Liver (tissue), 9 donors: ENCODE data around the gene CXCR6. TPM values are rescaled to one million over a fixed set of nuclear protein-coding genes. Genes with fewer than 3 reads are reported as not detected.

Experiments
- DNase-seq: peaks from one replicate; pipeline ENCODE4 v3.0.0-alpha.2; 2017; ENCODE audit warnings: low spot score
- H3K27ac ChIP-seq, 2 donors: one replicate each; pipeline ENCODE4 v1.7.0; 2013; ENCODE audit warnings: inconsistent platforms in 2 of 2, low read length in 2 of 2, control low read depth in 1 of 2, low read depth in 1 of 2, mild to moderate bottlenecking in 1 of 2
- H3K27me3 ChIP-seq, 4 donors: one replicate each; pipeline versions ENCODE4 v1.6.1 to v1.7.0; 2013; ENCODE audit warnings: low read length in 3 of 4, inconsistent platforms in 1 of 4, mild to moderate bottlenecking in 1 of 4, moderate library complexity in 1 of 4; ENCODE audit not compliant: control insufficient read depth in 4 of 4, insufficient read depth in 4 of 4
- H3K36me3 ChIP-seq, 4 donors: one replicate each; pipeline versions ENCODE4 v1.6.1 to v1.7.0; 2013; ENCODE audit warnings: low read length in 3 of 4, mild to moderate bottlenecking in 3 of 4, low read depth in 1 of 4, moderate library complexity in 1 of 4; ENCODE audit not compliant: control insufficient read depth in 4 of 4, insufficient read depth in 3 of 4
- H3K4me1 ChIP-seq, 4 donors: one replicate each; pipeline versions ENCODE4 v1.6.1 to v1.7.0; 2013; ENCODE audit warnings: low read length in 3 of 4, mild to moderate bottlenecking in 3 of 4, moderate library complexity in 1 of 4; ENCODE audit not compliant: control insufficient read depth in 4 of 4, insufficient read depth in 4 of 4
- H3K4me3 ChIP-seq, 3 donors: one replicate each; pipeline versions ENCODE4 v1.6.1 to v1.7.0; 2013; ENCODE audit warnings: low read length in 3 of 3, control low read depth in 1 of 3, low read depth in 1 of 3, mild to moderate bottlenecking in 1 of 3
- H3K9ac ChIP-seq, 2 donors: one replicate each; pipeline ENCODE4 v1.7.0; 2013; ENCODE audit warnings: low read length in 2 of 2, mild to moderate bottlenecking in 2 of 2, moderate library complexity in 2 of 2, control low read depth in 1 of 2, low read depth in 1 of 2
- H3K9me3 ChIP-seq, 4 donors: one replicate each; pipeline versions ENCODE4 v1.6.1 to v1.7.0; 2013; ENCODE audit warnings: low read length in 3 of 4; ENCODE audit not compliant: control insufficient read depth in 4 of 4
- ATF3 ChIP-seq: IDR thresholded peaks from 2 replicates; pipeline ENCODE4 v1.6.1; 2016; ENCODE audit warnings: antibody characterized with exemption
- CTCF ChIP-seq: fragments of 150-350 bp; IDR thresholded peaks from 2 replicates; pipeline ENCODE4 v1.5.1; 2017; ENCODE audit warnings: improper control_type of control experiment, low read depth, low read length; ENCODE audit not compliant: missing input control
- EGR1 ChIP-seq, 2 donors: IDR thresholded peaks; 2 replicates each; pipeline ENCODE4 v1.6.1; 2016 to 2018; ENCODE audit warnings: antibody characterized with exemption in 2 of 2, low read depth in 2 of 2
- FOXA1 ChIP-seq: IDR thresholded peaks from 2 replicates; pipeline ENCODE4 v1.6.1; 2016; ENCODE audit warnings: antibody characterized with exemption
- FOXA2 ChIP-seq: IDR thresholded peaks from 2 replicates; pipeline ENCODE4 v1.6.1; 2016; ENCODE audit warnings: antibody characterized with exemption
- GABPA ChIP-seq, 2 donors: IDR thresholded peaks in 1 of 2; conservative IDR thresholded peaks in 1 of 2; 2 replicates each; pipeline ENCODE4 v1.6.1; 2016; ENCODE audit warnings: antibody characterized with exemption in 2 of 2, mild to moderate bottlenecking in 1 of 2, moderate library complexity in 1 of 2
- HNF4A ChIP-seq, 2 donors: conservative IDR thresholded peaks; 2 replicates each; pipeline ENCODE4 v1.6.1; 2016; ENCODE audit warnings: antibody characterized with exemption in 2 of 2, mild to moderate bottlenecking in 2 of 2
- HNF4G ChIP-seq: IDR thresholded peaks from 2 replicates; pipeline ENCODE4 v1.6.1; 2016; ENCODE audit warnings: antibody characterized with exemption
- JUND ChIP-seq, 2 donors: IDR thresholded peaks; 2 replicates each; pipeline ENCODE4 v1.6.1; 2016; ENCODE audit warnings: antibody characterized with exemption in 2 of 2
- NR2F2 ChIP-seq: IDR thresholded peaks from 2 replicates; pipeline ENCODE4 v1.6.1; 2016; ENCODE audit warnings: antibody characterized with exemption
- REST ChIP-seq: IDR thresholded peaks from 2 replicates; pipeline ENCODE4 v1.6.1; 2016; ENCODE audit warnings: antibody characterized with exemption, mild to moderate bottlenecking
- RXRA ChIP-seq, 2 donors: IDR thresholded peaks; 2 replicates each; pipeline ENCODE4 v1.6.1; 2017 to 2018; ENCODE audit warnings: antibody characterized with exemption in 2 of 2, mild to moderate bottlenecking in 1 of 2
- SP1 ChIP-seq: IDR thresholded peaks from 2 replicates; pipeline ENCODE4 v1.6.1; 2018; ENCODE audit warnings: antibody characterized with exemption, mild to moderate bottlenecking
- TAF1 ChIP-seq: conservative IDR thresholded peaks from 2 replicates; pipeline ENCODE4 v1.6.1; 2016; ENCODE audit warnings: antibody characterized with exemption, mild to moderate bottlenecking
- ZBTB33 ChIP-seq: IDR thresholded peaks from 2 replicates; pipeline ENCODE4 v1.6.1; 2016; ENCODE audit warnings: antibody characterized with exemption
- WGBS: extraction: QIAGEN DNeasy Blood & Tissue Kit; methylation state at CpG from one replicate; pipeline ENCODE4 v1.1.7; 2013; 5-methylcytosine and 5-hydroxymethylcytosine counted together
- polyA plus RNA-seq, 2 donors: library from polyadenylated mRNA; stranded (reverse) in 1 of 2; unstranded in 1 of 2; fragments of 200-250 nt in 1 of 2; fragments of >200 nt in 1 of 2; fragmentation: Nextera tagmentation in 1 of 2; extraction: Ambion mirVana in 1 of 2; gene quantifications; one replicate each; pipeline versions ENCODE4 v1.2.1 to v1.2.3, GENCODE V29; 2013 to 2015
- total RNA-seq, 2 donors: library from RNA; depleted of rRNA; stranded (reverse); fragments of >200 nt; gene quantifications; one replicate each; pipeline ENCODE4 v1.2.3, GENCODE V29; 2014
- TF ChIP-seq, protein P1 (sequence below): IDR thresholded peaks from 2 replicates; pipeline ENCODE4 v1.6.1; 2016; ENCODE audit warnings: antibody characterized with exemption
- donor health status: healthy.
- donor health status: healthy.
- donor health status: healthy.
- donor health status: healthy.
- donor health status: healthy.

Gene CXCR6
- total and polyA plus RNA-seq, 4 donors: 0.60 to 2.9 (median 0.96) TPM

GRCh38 chr3:45968706-45969105, 25.4 kb downstream of the CXCR6 start:
- no peaks in the 10 kb centered on the region for H3K4me1 ChIP-seq
- TF ChIP-seq REST (no peak), HNF4A (conservative IDR thresholded peaks at IDR 0.05) (no peak), SP1 (no peak), ATF3 (no peak), RXRA (IDR thresholded peaks at IDR 0.05) (no peak)
- H3K36me3 ChIP-seq: peaks cover 10 to 79% (median 49%) of the 10 kb centered on the region in 4 donors
- no peak overlapping the region for H3K27ac ChIP-seq
- no peak for DNase-seq
- H3K27me3 ChIP-seq: no peaks in the 10 kb centered on the region
- WGBS: 92% methylated on average over 2 of the region's 2 CpGs
- no peaks in the 10 kb centered on the region for H3K9me3 ChIP-seq
- H3K4me3 ChIP-seq: no peak overlapping the region
- no peak overlapping the region for H3K9ac ChIP-seq

DNA sequence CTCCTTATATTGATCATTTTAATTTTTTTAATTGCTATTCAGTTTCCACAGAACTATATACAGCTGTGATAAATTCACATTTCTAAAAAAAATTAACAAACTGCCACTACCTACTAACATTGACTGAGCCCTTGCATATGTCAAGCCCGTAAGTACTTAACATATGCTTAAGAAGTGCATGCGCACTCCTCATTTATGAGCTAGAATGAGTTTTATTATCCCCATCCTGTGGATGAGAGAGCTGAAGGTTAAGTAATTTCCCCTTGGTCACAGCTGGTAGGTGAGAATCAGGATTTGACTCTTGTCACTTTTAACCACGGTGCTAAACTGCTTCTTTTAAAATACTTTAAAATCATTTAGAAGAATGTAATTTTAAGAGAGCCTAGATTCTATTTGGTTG, 25.9 kb downstream of the CXCR6 start:
- Histone ChIP-seq H3K9ac (no peak overlapping the region), H3K4me1 (no peaks in the 10 kb centered on the region), H3K9me3 (no peaks in the 10 kb centered on the region), H3K27ac (no peak overlapping the region), H3K36me3 (peaks cover 10 to 78% (median 46%) of the 10 kb centered on the region in 4 donors), H3K4me3 (no peak overlapping the region), H3K27me3 (no peaks in the 10 kb centered on the region)
- no peak for DNase-seq
- TF ChIP-seq NR2F2: no peak
- TF ChIP-seq ZBTB33: no peak
- no peak for TF ChIP-seq CTCF
- TF ChIP-seq SP1: no peak
- no peak for TF ChIP-seq EGR1 (IDR thresholded peaks at IDR 0.05; ENCODE audit: low read depth in 2 of 2)
- TF ChIP-seq JUND (IDR thresholded peaks at IDR 0.05): no peak
- TF ChIP-seq, protein P1, sequence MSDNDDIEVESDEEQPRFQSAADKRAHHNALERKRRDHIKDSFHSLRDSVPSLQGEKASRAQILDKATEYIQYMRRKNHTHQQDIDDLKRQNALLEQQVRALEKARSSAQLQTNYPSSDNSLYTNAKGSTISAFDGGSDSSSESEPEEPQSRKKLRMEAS: no peak
- TF ChIP-seq HNF4G: no peak
- no peak for TF ChIP-seq GABPA (IDR thresholded peaks at IDR 0.05 in 1 of 2, conservative IDR thresholded peaks at IDR 0.05 in 1 of 2)
- TF ChIP-seq RXRA (IDR thresholded peaks at IDR 0.05): no peak
- no peak for TF ChIP-seq FOXA1
- TF ChIP-seq TAF1: no peak
- TF ChIP-seq FOXA2: no peak
- 90% methylated on average over 3 of the region's 3 CpGs for WGBS
